Spleen (tissue), 11 donors: ENCODE results near the gene CEBPE. TPM values are rescaled to one million over a fixed set of nuclear protein-coding genes. Genes with fewer than 3 reads are reported as not detected.
A peak's percentile ranks its signal among the peaks of the same experiment; 100 is the strongest.

Experiments used
- DNase-seq: peaks from one replicate; pipeline ENCODE4 v3.0.0-alpha.2; 2020
- H3K27ac ChIP-seq, 8 donors: fragments of 200-600 bp; sonication (generic) in 7 of 8; 1 replicate in 4 of 8; 2 replicates in 4 of 8; pipeline versions ENCODE4 v1.5.0 to v1.8.0; 2016 to 2021; ENCODE audit warnings: inconsistent platforms in 4 of 8, mild to moderate bottlenecking in 4 of 8, moderate library complexity in 1 of 8
- H3K27me3 ChIP-seq, 7 donors: fragments of 200-600 bp; sonication (generic) in 6 of 7; replicated peaks in 1 of 7; 1 replicate in 4 of 7; 2 replicates in 3 of 7; pipeline versions ENCODE4 v1.5.0 to v1.8.0; 2016 to 2021; ENCODE audit warnings: inconsistent platforms in 3 of 7, mild to moderate bottlenecking in 1 of 7
- H3K36me3 ChIP-seq, 6 donors: fragments of 200-600 bp; sonication (generic) in 5 of 6; 1 replicate in 4 of 6; 2 replicates in 2 of 6; pipeline versions ENCODE4 v1.5.0 to v1.8.0; 2016 to 2021; ENCODE audit warnings: inconsistent platforms in 2 of 6
- H3K4me1 ChIP-seq, 6 donors: fragments of 200-600 bp; sonication (generic) in 5 of 6; 1 replicate in 3 of 6; 2 replicates in 3 of 6; pipeline versions ENCODE4 v1.5.0 to v1.8.0; 2016 to 2021; ENCODE audit warnings: inconsistent platforms in 3 of 6
- H3K4me3 ChIP-seq, 8 donors: fragments of 200-600 bp; sonication (generic) in 7 of 8; 1 replicate in 4 of 8; 2 replicates in 4 of 8; pipeline versions ENCODE4 v1.5.0 to v1.8.0; 2016 to 2021; ENCODE audit warnings: inconsistent platforms in 4 of 8, mild to moderate bottlenecking in 4 of 8, moderate library complexity in 2 of 8
- H3K9me3 ChIP-seq, 8 donors: fragments of 200-600 bp; sonication (generic) in 7 of 8; 1 replicate in 4 of 8; 2 replicates in 4 of 8; pipeline versions ENCODE4 v1.5.0 to v1.8.0; 2016 to 2021; ENCODE audit warnings: inconsistent platforms in 4 of 8
- CTCF ChIP-seq, 11 experiments: fragments of 200-600 bp in 7 of 11; fragments of 450-650 bp in 4 of 11; sonication (generic) in 4 of 11; IDR thresholded peaks in 8 of 11; conservative IDR thresholded peaks in 3 of 11; 1 replicate in 7 of 11; 2 replicates in 4 of 11; pipeline versions ENCODE4 v1.4.0 to v1.8.0; 2016 to 2021; ENCODE audit warnings: antibody characterized with exemption in 11 of 11, inconsistent platforms in 4 of 11, mild to moderate bottlenecking in 1 of 11
- POLR2A ChIP-seq, 3 donors: fragments of 450-650 bp; IDR thresholded peaks; one replicate each; pipeline ENCODE4 v1.5.1; 2017; ENCODE audit warnings: antibody characterized with exemption in 3 of 3, mild to moderate bottlenecking in 1 of 3
- POLR2AphosphoS5 ChIP-seq, 3 donors: sonication (generic); formaldehyde crosslinking; IDR thresholded peaks; one replicate each; pipeline ENCODE4 v1.5.1; 2017; ENCODE audit warnings: antibody characterized with exemption in 3 of 3
- WGBS, 5 donors: extraction: QIAGEN DNeasy Blood & Tissue Kit in 3 of 5; methylation state at CpG; one replicate each; pipeline versions ENCODE4 v1.1.5 to v1.1.7; 2013 to 2018; 5-methylcytosine and 5-hydroxymethylcytosine counted together
- intact Hi-C: fragments of 100-400 bp; cut with DNase I; formaldehyde crosslinking; loops from one replicate; pipeline ENCODE4 v1.15.0; 2023; ENCODE audit warnings: low total_unique reads
- polyA plus RNA-seq, 3 donors: library from polyadenylated mRNA; stranded (reverse); fragments of 200-250 nt; gene quantifications; one replicate each; pipeline ENCODE4 v1.2.1, GENCODE V29; 2013
- total RNA-seq, 7 donors: library from RNA; depleted of rRNA in 3 of 7; stranded (reverse); fragments of >200 nt in 3 of 7; fragmentation: NEBNext Ultra II Directional in 4 of 7; extraction: Animal tissue kit (Norgen Biotek cat#: 25700) in 4 of 7; gene quantifications; one replicate each; pipeline versions ENCODE4 v1.1.0 to v1.2.1, GENCODE V29; 2016 to 2021
- donor health status: healthy with polysubstance abuse.
- donor health status: DM: no; HTN: no; CAD: no; lungs with moderate emphysema.
- donor health status: DM: no; HTN: no; CAD: no.
- donor health status: Bipolar disorder and iron deficiency.
- donor health status: healthy.
- donor health status: DM: no; HTN: no; CAD: no.
- donor health status: DM: yes; HTN: yes; CAD: no.

Gene CEBPE
- total and polyA plus RNA-seq, 10 donors, result 0.64 to 9.6 (median 1.5) TPM

- no peaks in the 10 kb centered on the region for H3K36me3 ChIP-seq
- no peaks in the 10 kb centered on the region for H3K9me3 ChIP-seq
- peaks cover 0 to 68% (median 20%) of the 10 kb centered on the region in 6 donors for H3K4me1 ChIP-seq
- H3K4me3 ChIP-seq, result no peak overlapping the region
- peak overlapping the region in 3 of 8 donors; percentile 41 to 62 (median 59) for H3K27ac ChIP-seq
- peaks cover 0 to 30% (median 0%) of the 10 kb centered on the region in 7 donors for H3K27me3 ChIP-seq
- TF ChIP-seq POLR2A (IDR thresholded peaks at IDR 0.05) (no peak), CTCF (IDR thresholded peaks at IDR 0.05 in 8 of 11, conservative IDR thresholded peaks at IDR 0.05 in 3 of 11) (no peak), POLR2AphosphoS5 (IDR thresholded peaks at IDR 0.05) (no peak)
- WGBS, 5 donors, result 35 to 65% (median 50%) methylated on average over 5 to 10 of the region's 10 CpGs
- DNase-seq, result peak; percentile 65
- intact Hi-C loops, result no loop called here
Observed at GRCh38 chr14:23113431-23114119, 5.5 kb downstream of the CEBPE start.

GRCh38 chr14:23112359-23113178, 6.5 kb downstream of the CEBPE start:
- peak; percentile 77 for DNase-seq
- intact Hi-C loops, result no loop called here

GRCh38 chr14:23110579-23111365, 8.3 kb downstream of the CEBPE start:
- peaks cover 0 to 30% (median 0%) of the 10 kb centered on the region in 7 donors for H3K27me3 ChIP-seq
- H3K9me3 ChIP-seq, result no peaks in the 10 kb centered on the region
- no peak overlapping the region for H3K27ac ChIP-seq
- H3K4me3 ChIP-seq, result no peak overlapping the region
- no peak for TF ChIP-seq POLR2A (IDR thresholded peaks at IDR 0.05)
- no peak for TF ChIP-seq POLR2AphosphoS5 (IDR thresholded peaks at IDR 0.05)
- TF ChIP-seq CTCF (IDR thresholded peaks at IDR 0.05 in 8 of 11, conservative IDR thresholded peaks at IDR 0.05 in 3 of 11), result no peak
- H3K36me3 ChIP-seq, result no peaks in the 10 kb centered on the region
- intact Hi-C loops, result no loop called here
- WGBS, 5 donors, result 33 to 60% (median 50%) methylated on average over 5 of the region's 5 CpGs
- H3K4me1 ChIP-seq, result peaks cover 0 to 56% (median 19%) of the 10 kb centered on the region in 6 donors
- peak; percentile 5 for DNase-seq

More at GRCh38 chr14:23112359-23113178, 6.5 kb downstream of the CEBPE start:
- no peaks in the 10 kb centered on the region for H3K9me3 ChIP-seq
- no peaks in the 10 kb centered on the region for H3K36me3 ChIP-seq
- no peak overlapping the region for H3K4me3 ChIP-seq
- H3K4me1 ChIP-seq, result peaks cover 0 to 58% (median 14%) of the 10 kb centered on the region in 6 donors
- 36 to 57% (median 46%) methylated on average over 12 of the region's 12 CpGs for WGBS, 5 donors
- no peak for TF ChIP-seq CTCF (IDR thresholded peaks at IDR 0.05 in 8 of 11, conservative IDR thresholded peaks at IDR 0.05 in 3 of 11)
- no peak for TF ChIP-seq POLR2AphosphoS5 (IDR thresholded peaks at IDR 0.05)
- no peak for TF ChIP-seq POLR2A (IDR thresholded peaks at IDR 0.05)
- H3K27ac ChIP-seq, result peak overlapping the region in 2 of 8 donors; percentile 41 to 62
- H3K27me3 ChIP-seq, result peaks cover 0 to 30% (median 0%) of the 10 kb centered on the region in 7 donors
